Fibroblast of skin of right quadriceps (primary cell): ENCODE results near the gene MTMR4.
A peak's percentile ranks its signal among the peaks of the same experiment; 100 is the strongest.
"Not testable (repeated sequence)": the region's sequence is repeated elsewhere in the genome, so short reads cannot be mapped to it uniquely, and the experiment has no call there.

Experiments used
- DNase-seq: peaks from one replicate; pipeline ENCODE4 v3.0.0-alpha.2; 2013

Gene MTMR4

GRCh38 chr17:58513965-58514769 lies at the start of gene MTMR4:
TSS of gene MTMR4 (minus strand) at chr17:58514638. CDS start at chr17:58514407, 231 bp downstream.
- DNase-seq: peak; percentile 76

GRCh38 chr17:58560511-58560910 lies 46.1 kb upstream of the MTMR4 start:
- DNase-seq: no peak

- no peak for DNase-seq
These were observed 43.5 kb upstream of the MTMR4 start for GRCh38 chr17:58557981-58558380.

- DNase-seq: peak; percentile 26
These were observed 42.4 kb upstream of the MTMR4 start for GRCh38 chr17:58556833-58557250.

GRCh38 chr17:58555109-58555508 lies 40.7 kb upstream of the MTMR4 start:
- DNase-seq: not testable (repeated sequence)

- DNase-seq: no peak
These were observed 26.8 kb upstream of the MTMR4 start for GRCh38 chr17:58541249-58541648.

- no peak for DNase-seq
These were observed 25.3 kb upstream of the MTMR4 start for GRCh38 chr17:58539698-58540097.

- DNase-seq: no peak
These were observed 24.5 kb upstream of the MTMR4 start for GRCh38 chr17:58538811-58539409.

- no peak for DNase-seq
These were observed 22.8 kb upstream of the MTMR4 start for GRCh38 chr17:58537266-58537665.

GRCh38 chr17:58536542-58536941 lies 22.1 kb upstream of the MTMR4 start:
- DNase-seq: no peak

- DNase-seq: peak; percentile 32
These were observed 21.0 kb upstream of the MTMR4 start for GRCh38 chr17:58535431-58535830.

- DNase-seq: peak; percentile 59
These were observed 20.5 kb upstream of the MTMR4 start for GRCh38 chr17:58534901-58535421.

GRCh38 chr17:58534331-58534730 lies 19.9 kb upstream of the MTMR4 start:
- no peak for DNase-seq

- no peak for DNase-seq
These were observed 19.3 kb upstream of the MTMR4 start for GRCh38 chr17:58533616-58534188.

GRCh38 chr17:58532555-58532951 lies 18.1 kb upstream of the MTMR4 start:
- no peak for DNase-seq

GRCh38 chr17:58531661-58532554 lies 17.5 kb upstream of the MTMR4 start:
- DNase-seq: peak; percentile 20

GRCh38 chr17:58531122-58531521 lies 16.7 kb upstream of the MTMR4 start:
- DNase-seq: no peak

- DNase-seq: no peak
These were observed 16.2 kb upstream of the MTMR4 start for GRCh38 chr17:58530655-58531054.

- DNase-seq: no peak
These were observed 14.8 kb upstream of the MTMR4 start for GRCh38 chr17:58529275-58529674.

- DNase-seq: no peak
These were observed 14.0 kb upstream of the MTMR4 start for GRCh38 chr17:58528443-58528842.

- no peak for DNase-seq
These were observed 13.5 kb upstream of the MTMR4 start for GRCh38 chr17:58527949-58528348.

- DNase-seq: no peak
These were observed 12.9 kb upstream of the MTMR4 start for GRCh38 chr17:58527306-58527705.

GRCh38 chr17:58525239-58525638 lies 10.8 kb upstream of the MTMR4 start:
- DNase-seq: peak; percentile 97
